Fibroblast of lung (primary cell): ENCODE results near the gene SLC28A3. TPM values are rescaled to one million over a fixed set of nuclear protein-coding genes. Genes with fewer than 3 reads are reported as not detected.

ENCODE experiments used
- DNase-seq, 2 donors: peaks; one replicate each; pipeline versions ENCODE4 v3.0.0 to v3.0.0-alpha.2; 2010; ENCODE audit warnings: low read depth in 2 of 2
- H2AFZ ChIP-seq: 2 replicates; pipeline ENCODE4 v1.5.1; 2012; ENCODE audit warnings: low read length, control low read depth, inconsistent platforms
- H3K27ac ChIP-seq: 2 replicates; pipeline ENCODE4 v1.5.1; 2011; ENCODE audit warnings: low read length, control low read depth; ENCODE audit not compliant: insufficient read depth
- H3K27me3 ChIP-seq: 2 replicates; pipeline ENCODE4 v1.5.1; 2011; ENCODE audit warnings: mild to moderate bottlenecking, low read length; ENCODE audit not compliant: control insufficient read depth, insufficient read depth
- H3K36me3 ChIP-seq: 2 replicates; pipeline ENCODE4 v1.5.1; 2011; ENCODE audit warnings: low read length; ENCODE audit not compliant: control insufficient read depth, insufficient read depth
- H3K4me1 ChIP-seq: 2 replicates; pipeline ENCODE4 v1.5.1; 2011; ENCODE audit warnings: low read length; ENCODE audit not compliant: control insufficient read depth, insufficient read depth; ENCODE audit errors: extremely low read depth
- H3K4me2 ChIP-seq: 2 replicates; pipeline ENCODE4 v1.5.1; 2011; ENCODE audit warnings: low read length, control low read depth; ENCODE audit not compliant: insufficient read depth; ENCODE audit errors: extremely low read depth
- H3K4me3 ChIP-seq, 4 experiments: fragments of 200-600 bp in 1 of 4; sonication (generic) in 1 of 4; replicated peaks in 1 of 4; 2 replicates each; pipeline ENCODE4 v1.5.1; 2011 to 2016; ENCODE audit warnings: low read length in 4 of 4, low read depth in 3 of 4, mild to moderate bottlenecking in 3 of 4, control low read depth in 2 of 4, inconsistent platforms in 1 of 4, mixed read lengths in 1 of 4; ENCODE audit not compliant: insufficient read depth in 1 of 4; ENCODE audit errors: control extremely low read depth in 1 of 4
- H3K79me2 ChIP-seq: 2 replicates; pipeline ENCODE4 v1.5.1; 2012; ENCODE audit warnings: mild to moderate bottlenecking, low read length, inconsistent platforms; ENCODE audit not compliant: control insufficient read depth, insufficient read depth
- H3K9ac ChIP-seq: 2 replicates; pipeline ENCODE4 v1.5.1; 2011; ENCODE audit warnings: mild to moderate bottlenecking, low read length, control low read depth; ENCODE audit not compliant: insufficient read depth
- H3K9me3 ChIP-seq: 2 replicates; pipeline ENCODE4 v1.5.1; 2012; ENCODE audit warnings: low read depth, low read length; ENCODE audit not compliant: control insufficient read depth, insufficient read depth
- H4K20me1 ChIP-seq: 2 replicates; pipeline ENCODE4 v1.5.1; 2011; ENCODE audit warnings: low read length; ENCODE audit not compliant: control insufficient read depth, insufficient read depth; ENCODE audit errors: extremely low read depth
- CTCF ChIP-seq, 2 donors: IDR thresholded peaks in 1 of 2; conservative IDR thresholded peaks in 1 of 2; 1 replicate in 1 of 2; 2 replicates in 1 of 2; pipeline ENCODE4 v1.5.1; 2011 to 2012; ENCODE audit warnings: low read length in 2 of 2, control low read depth in 1 of 2, inconsistent platforms in 1 of 2, low read depth in 1 of 2, mild to moderate bottlenecking in 1 of 2
- EZH2 ChIP-seq: IDR thresholded peaks from 2 replicates; pipeline ENCODE4 v1.5.1; 2012; ENCODE audit warnings: low read length, control low read depth, mild to moderate bottlenecking; ENCODE audit errors: missing control alignments
- polyA plus RNA-seq, 2 donors: library from polyadenylated mRNA; depleted of rRNA in 1 of 2; stranded (reverse) in 1 of 2; unstranded in 1 of 2; fragments of >200 nt; gene quantifications; 2 replicates each; pipeline ENCODE4 v1.2.1, GENCODE V29; 2011 to 2012; ENCODE audit warnings: missing spikeins in 1 of 2
- total RNA-seq: library from RNA; depleted of rRNA; stranded (reverse); fragments of >200 nt; gene quantifications from 2 replicates; pipeline ENCODE4 v1.2.1, GENCODE V29; 2014

SLC28A3 gene
- total and polyA plus RNA-seq, 2 donors (not counting 1 experiment from before 2014, with no cell fraction given): 0.17 to 0.75 TPM

GRCh38 chr9:84357275-84357674 lies 16.7 kb upstream of the SLC28A3 start:
- no peak for DNase-seq
- no peaks in the 10 kb centered on the region for H3K27me3 ChIP-seq
- H3K4me2 ChIP-seq: no peak overlapping the region
- no peak for TF ChIP-seq EZH2
- no peak for TF ChIP-seq CTCF (conservative IDR thresholded peaks at IDR 0.05 in 1 of 2, IDR thresholded peaks at IDR 0.05 in 1 of 2; ENCODE audit: low read depth in 1 of 2, low read length in 2 of 2)
- H3K9me3 ChIP-seq: no peaks in the 10 kb centered on the region
- no peaks in the 10 kb centered on the region for H3K79me2 ChIP-seq
- H3K9ac ChIP-seq: no peak overlapping the region
- no peaks in the 10 kb centered on the region for H4K20me1 ChIP-seq
- no peaks in the 10 kb centered on the region for H3K4me1 ChIP-seq
- H3K27ac ChIP-seq: no peak overlapping the region
- H3K36me3 ChIP-seq: no peaks in the 10 kb centered on the region
- H2AFZ ChIP-seq: no peak overlapping the region
- H3K4me3 ChIP-seq: no peak overlapping the region

DNA sequence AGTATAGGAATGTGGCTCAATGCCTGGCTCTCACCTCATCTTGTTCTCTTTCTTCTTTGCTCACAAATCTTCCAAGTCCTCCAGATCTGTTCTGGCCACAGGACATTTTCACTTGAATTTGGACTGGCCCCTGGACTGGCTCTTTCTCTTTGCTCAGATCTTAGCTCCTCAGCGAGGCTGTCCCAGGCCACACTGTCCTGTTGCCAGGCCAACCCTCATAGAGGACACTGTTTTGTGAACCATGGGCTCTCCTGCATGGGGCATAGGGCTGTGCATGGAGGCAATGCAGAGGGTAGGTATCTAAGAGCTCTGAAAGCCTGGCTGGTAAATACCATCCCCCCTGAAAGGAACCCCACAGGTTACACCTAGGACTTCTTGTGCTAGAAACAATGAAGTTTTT lies 13.5 kb upstream of the SLC28A3 start:
- no peaks in the 10 kb centered on the region for H3K27me3 ChIP-seq
- H4K20me1 ChIP-seq: no peaks in the 10 kb centered on the region
- no peak overlapping the region for H3K27ac ChIP-seq
- no peaks in the 10 kb centered on the region for H3K9me3 ChIP-seq
- no peaks in the 10 kb centered on the region for H3K36me3 ChIP-seq
- DNase-seq: no peak
- H2AFZ ChIP-seq: no peak overlapping the region
- H3K4me1 ChIP-seq: no peaks in the 10 kb centered on the region
- no peak overlapping the region for H3K9ac ChIP-seq
- TF ChIP-seq CTCF (conservative IDR thresholded peaks at IDR 0.05 in 1 of 2, IDR thresholded peaks at IDR 0.05 in 1 of 2; ENCODE audit: low read depth in 1 of 2, low read length in 2 of 2) (no peak), EZH2 (no peak)
- H3K4me3 ChIP-seq: no peak overlapping the region
- no peaks in the 10 kb centered on the region for H3K79me2 ChIP-seq
- H3K4me2 ChIP-seq: no peak overlapping the region

DNA sequence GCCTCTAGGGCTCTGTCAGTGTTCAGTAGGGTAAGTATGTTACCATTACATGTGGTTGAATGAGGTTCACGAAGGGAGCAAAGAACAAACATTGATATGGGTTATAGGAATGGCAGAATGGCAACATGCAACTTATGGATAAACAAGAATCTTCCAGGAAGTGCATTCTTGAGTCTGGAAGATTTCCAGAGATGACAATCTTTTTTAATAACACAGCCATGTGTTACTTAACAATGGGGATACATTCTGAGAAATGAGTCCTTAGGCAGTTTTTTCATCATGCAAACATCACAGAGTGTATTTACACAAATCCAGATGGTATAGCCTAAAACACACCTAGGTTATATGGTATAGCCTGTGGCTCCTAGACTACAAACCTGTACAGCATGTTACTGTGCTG lies 9.1 kb upstream of the SLC28A3 start:
- no peaks in the 10 kb centered on the region for H3K36me3 ChIP-seq
- no peak for DNase-seq
- H3K4me3 ChIP-seq: no peak overlapping the region
- H4K20me1 ChIP-seq: no peaks in the 10 kb centered on the region
- TF ChIP-seq EZH2: no peak
- no peak for TF ChIP-seq CTCF (conservative IDR thresholded peaks at IDR 0.05 in 1 of 2, IDR thresholded peaks at IDR 0.05 in 1 of 2; ENCODE audit: low read depth in 1 of 2, low read length in 2 of 2)
- no peaks in the 10 kb centered on the region for H3K27me3 ChIP-seq
- no peaks in the 10 kb centered on the region for H3K79me2 ChIP-seq
- no peak overlapping the region for H3K9ac ChIP-seq
- no peak overlapping the region for H3K4me2 ChIP-seq
- H3K4me1 ChIP-seq: no peaks in the 10 kb centered on the region
- H2AFZ ChIP-seq: no peak overlapping the region
- no peaks in the 10 kb centered on the region for H3K9me3 ChIP-seq
- no peak overlapping the region for H3K27ac ChIP-seq
